Endothelial cell of umbilical vein (primary cell): ENCODE data around the gene VIT. TPM values are rescaled to one million over a fixed set of nuclear protein-coding genes. Genes with fewer than 3 reads are reported as not detected.

Experiments
- BruUV-seq: library from RNA; stranded (reverse); fragments of 400-500 nt; replicated peaks from 2 replicates; lab custom pipeline; 2021; lab: Mats Ljungman, UMichigan
- CTCF ChIA-PET: fragments of 300-600, 350-600 bp; sonication (Branson Sonifier 250); formaldehyde crosslinking; loops from one replicate; lab custom pipeline; 2021; ENCODE audit warnings: antibody characterized with exemption, inconsistent platforms; lab: Charles Lee
- POLR2A ChIA-PET: fragments of 300-600, 350-600 bp; sonication (Branson Sonifier 250); formaldehyde crosslinking; loops from one replicate; lab custom pipeline; 2021; ENCODE audit warnings: antibody characterized with exemption, inconsistent platforms; lab: Charles Lee
- DNase-seq: peaks from one replicate; pipeline ENCODE4 v3.0.0-alpha.2; 2011; ENCODE audit warnings: low read depth, low spot score
- FAIRE-seq: peaks from 2 replicates; lab custom pipeline; 2011; peaks lifted over from hg19 to GRCh38; lab: Jason Lieb, UNC
- H2AFZ ChIP-seq: 2 replicates; pipeline ENCODE4 v1.6.0; 2012; ENCODE audit warnings: low read depth, low read length, control low read depth, inconsistent platforms
- H3K27ac ChIP-seq: 2 replicates; pipeline ENCODE4 v1.5.1; 2011; ENCODE audit warnings: low read depth, mild to moderate bottlenecking, control low read depth, low read length, moderate library complexity; ENCODE audit not compliant: insufficient read depth
- H3K27me3 ChIP-seq, 2 experiments: 2 replicates each; pipeline versions ENCODE4 v1.6.0 to v1.6.1; 2011; ENCODE audit warnings: low read length in 2 of 2, mixed read lengths in 1 of 2; ENCODE audit not compliant: control insufficient read depth in 2 of 2, insufficient read depth in 2 of 2
- H3K36me3 ChIP-seq, 2 experiments: 2 replicates in 1 of 2; 3 replicates in 1 of 2; pipeline ENCODE4 v1.5.1; 2011; ENCODE audit warnings: low read length in 2 of 2, mild to moderate bottlenecking in 1 of 2, moderate library complexity in 1 of 2; ENCODE audit not compliant: control insufficient read depth in 2 of 2, insufficient read depth in 2 of 2; ENCODE audit errors: extremely low read depth in 1 of 2
- H3K4me1 ChIP-seq: 3 replicates; pipeline ENCODE4 v1.5.1; 2011; ENCODE audit warnings: mild to moderate bottlenecking, low read length; ENCODE audit not compliant: control insufficient read depth, insufficient read depth; ENCODE audit errors: extremely low read depth
- H3K4me2 ChIP-seq: 2 replicates; pipeline ENCODE4 v1.6.1; 2011; ENCODE audit warnings: low read length, control low read depth, mixed read lengths; ENCODE audit not compliant: insufficient read depth
- H3K4me3 ChIP-seq, 3 experiments: fragments of 200-600 bp in 1 of 3; sonication (generic), shearing (Covaris generic) in 1 of 3; replicated peaks in 1 of 3; 2 replicates each; pipeline ENCODE4 v1.5.1; 2011 to 2016; ENCODE audit warnings: control low read depth in 3 of 3, low read length in 3 of 3, mild to moderate bottlenecking in 2 of 3, inconsistent platforms in 1 of 3, low read depth in 1 of 3, moderate library complexity in 1 of 3; ENCODE audit not compliant: insufficient read depth in 1 of 3
- H3K79me2 ChIP-seq: 2 replicates; pipeline ENCODE4 v1.6.0; 2012; ENCODE audit warnings: low read length, inconsistent platforms; ENCODE audit not compliant: control insufficient read depth, insufficient read depth
- H3K9ac ChIP-seq: replicated peaks from 2 replicates; pipeline ENCODE3; 2011; ENCODE audit warnings: low read length, control low read depth; ENCODE audit not compliant: insufficient read depth; ENCODE audit errors: extremely low read depth
- H3K9me1 ChIP-seq: replicated peaks from 3 replicates; pipeline ENCODE4 v1.6.0; 2011; ENCODE audit warnings: mild to moderate bottlenecking, low read length; ENCODE audit not compliant: control insufficient read depth, insufficient read depth; ENCODE audit errors: extremely low read depth
- H3K9me3 ChIP-seq: replicated peaks from 2 replicates; pipeline ENCODE4 v1.5.1; 2012; ENCODE audit warnings: low read length, inconsistent platforms; ENCODE audit not compliant: control insufficient read depth, insufficient read depth
- H4K20me1 ChIP-seq: replicated peaks from 2 replicates; pipeline ENCODE3; 2011; ENCODE audit warnings: mild to moderate bottlenecking, low read length; ENCODE audit not compliant: control insufficient read depth, insufficient read depth; ENCODE audit errors: extremely low read depth
- EZH2 ChIP-seq: IDR thresholded peaks from 2 replicates; pipeline ENCODE4 v1.6.1; 2012; ENCODE audit warnings: borderline replicate concordance, low read depth, mild to moderate bottlenecking, moderate library complexity, low read length, inconsistent platforms; ENCODE audit not compliant: severe bottlenecking
- FOS ChIP-seq: IDR thresholded peaks from 2 replicates; pipeline ENCODE4 v1.6.1; 2011; ENCODE audit warnings: mild to moderate bottlenecking, low read length, moderate library complexity, borderline replicate concordance; ENCODE audit not compliant: insufficient read depth
- GATA2 ChIP-seq: IDR thresholded peaks from 2 replicates; pipeline ENCODE4 v1.7.0; 2011; ENCODE audit warnings: low read depth, mild to moderate bottlenecking, moderate library complexity, mixed read lengths, low read length; ENCODE audit not compliant: insufficient read length, insufficient read depth
- JUN ChIP-seq: IDR thresholded peaks from 2 replicates; pipeline ENCODE4 v1.6.1; 2011; ENCODE audit warnings: borderline replicate concordance, low read depth; ENCODE audit not compliant: insufficient read length, insufficient read depth
- MYC ChIP-seq: IDR thresholded peaks from one replicate; pipeline ENCODE4 v1.6.1; 2011; ENCODE audit warnings: mild to moderate bottlenecking, low read depth, low read length
- POLR2A ChIP-seq: IDR thresholded peaks from 2 replicates; pipeline ENCODE4 v1.6.1; 2012; ENCODE audit warnings: low read depth, mild to moderate bottlenecking, control low read depth, low read length
- POLR2AphosphoS5 ChIP-seq: IDR thresholded peaks from 2 replicates; pipeline ENCODE4 v1.6.1; 2012; ENCODE audit warnings: low read depth, mild to moderate bottlenecking, control low read depth, low read length, moderate library complexity; ENCODE audit not compliant: insufficient read depth
- dilution Hi-C: fragments of 300-500 bp; cut with MboI; formaldehyde crosslinking; loops from one replicate; pipeline ENCODE4 v1.15.0; 2019; ENCODE audit warnings: low sequenced_read_pairs; ENCODE audit not compliant: extremely low pct_ligation_motif_present
- intact Hi-C: fragments of 100-400 bp; cut with micrococcal nuclease; formaldehyde crosslinking; loops from one replicate; pipeline ENCODE4 v1.10.0; 2022
- polyA plus RNA-seq, 4 experiments: library from polyadenylated mRNA; depleted of rRNA in 3 of 4; stranded (reverse) in 3 of 4; unstranded in 1 of 4; fragments of >200 nt; gene quantifications; 2 replicates each; pipeline versions ENCODE4 v1.2.1 to v1.2.3, GENCODE V29; 2011 to 2012; ENCODE audit warnings: missing spikeins in 1 of 4
- total RNA-seq: library from RNA; stranded (reverse); gene quantifications from 2 replicates; pipeline ENCODE4 v1.2.3, GENCODE V29; 2021
- TF ChIP-seq, protein P1 (sequence below), 2 donors: IDR thresholded peaks; 1 replicate in 1 of 2; 2 replicates in 1 of 2; pipeline ENCODE4 v1.5.1; 2011; ENCODE audit warnings: low read length in 2 of 2, mild to moderate bottlenecking in 2 of 2, moderate library complexity in 2 of 2, control low read depth in 1 of 2, inconsistent platforms in 1 of 2, low read depth in 1 of 2; ENCODE audit not compliant: insufficient read depth in 1 of 2; ENCODE audit errors: extremely low read depth in 1 of 2
- TF ChIP-seq, protein P2 (sequence below): IDR thresholded peaks from 2 replicates; pipeline ENCODE4 v1.6.1; 2011; ENCODE audit not compliant: insufficient read depth, insufficient read length

VIT gene
- total and polyA plus RNA-seq, 2 donors (not counting 3 experiments of a cell fraction or from before 2014, with no cell fraction given): 0.54 to 0.88 TPM

DNA sequence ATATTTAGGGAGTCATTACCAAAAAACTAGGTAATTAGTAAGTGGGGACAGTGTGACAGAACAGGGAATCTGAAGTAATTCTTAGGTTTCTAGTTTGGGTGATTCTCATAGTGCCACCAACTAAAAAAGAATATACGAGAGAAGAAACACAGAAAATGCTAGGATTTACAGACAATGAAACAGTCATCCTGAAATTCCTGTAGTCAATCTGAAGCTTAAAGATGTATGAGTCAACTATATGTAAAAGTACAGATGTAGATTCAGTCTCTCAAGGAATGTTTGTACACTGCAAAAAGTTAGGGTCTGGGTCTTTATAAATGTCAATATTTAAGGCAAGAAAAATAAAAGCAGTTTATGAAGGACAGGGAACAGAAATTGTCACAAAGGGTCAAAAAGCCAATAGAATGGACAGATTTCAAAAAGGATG is 162.9 kb downstream of the VIT start:
- CTCF ChIA-PET: no interaction called here
- intact Hi-C loops: no loop called here
- FAIRE-seq: peak; percentile 52

More for the DNA sequence above, 162.9 kb downstream of the VIT start:
- TF ChIP-seq, protein P1, sequence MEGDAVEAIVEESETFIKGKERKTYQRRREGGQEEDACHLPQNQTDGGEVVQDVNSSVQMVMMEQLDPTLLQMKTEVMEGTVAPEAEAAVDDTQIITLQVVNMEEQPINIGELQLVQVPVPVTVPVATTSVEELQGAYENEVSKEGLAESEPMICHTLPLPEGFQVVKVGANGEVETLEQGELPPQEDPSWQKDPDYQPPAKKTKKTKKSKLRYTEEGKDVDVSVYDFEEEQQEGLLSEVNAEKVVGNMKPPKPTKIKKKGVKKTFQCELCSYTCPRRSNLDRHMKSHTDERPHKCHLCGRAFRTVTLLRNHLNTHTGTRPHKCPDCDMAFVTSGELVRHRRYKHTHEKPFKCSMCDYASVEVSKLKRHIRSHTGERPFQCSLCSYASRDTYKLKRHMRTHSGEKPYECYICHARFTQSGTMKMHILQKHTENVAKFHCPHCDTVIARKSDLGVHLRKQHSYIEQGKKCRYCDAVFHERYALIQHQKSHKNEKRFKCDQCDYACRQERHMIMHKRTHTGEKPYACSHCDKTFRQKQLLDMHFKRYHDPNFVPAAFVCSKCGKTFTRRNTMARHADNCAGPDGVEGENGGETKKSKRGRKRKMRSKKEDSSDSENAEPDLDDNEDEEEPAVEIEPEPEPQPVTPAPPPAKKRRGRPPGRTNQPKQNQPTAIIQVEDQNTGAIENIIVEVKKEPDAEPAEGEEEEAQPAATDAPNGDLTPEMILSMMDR (IDR thresholded peaks at IDR 0.05; ENCODE audit: extremely low read depth in 1 of 2, insufficient read depth in 1 of 2, low read depth in 1 of 2, low read length in 2 of 2): no peak
- TF ChIP-seq JUN: no peak
- TF ChIP-seq, protein P2, sequence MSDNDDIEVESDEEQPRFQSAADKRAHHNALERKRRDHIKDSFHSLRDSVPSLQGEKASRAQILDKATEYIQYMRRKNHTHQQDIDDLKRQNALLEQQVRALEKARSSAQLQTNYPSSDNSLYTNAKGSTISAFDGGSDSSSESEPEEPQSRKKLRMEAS: no peak
- TF ChIP-seq POLR2A: no peak
- no peak for TF ChIP-seq EZH2
- TF ChIP-seq FOS: no peak
- TF ChIP-seq GATA2: no peak
- no peak for TF ChIP-seq MYC
- TF ChIP-seq POLR2AphosphoS5: no peak
- Histone ChIP-seq H3K9me3 (no peaks in the 10 kb centered on the region), H3K79me2 (no peaks in the 10 kb centered on the region), H3K27me3 (no peaks in the 10 kb centered on the region), H3K36me3 (peaks cover 0 to 5% of the 10 kb centered on the region in 2 experiments), H4K20me1 (peaks cover 2% of the 10 kb centered on the region), H3K4me1 (no peaks in the 10 kb centered on the region), H2AFZ (no peak overlapping the region), H3K4me2 (no peak overlapping the region), H3K9ac (no peak overlapping the region), H3K4me3 (no peak overlapping the region), H3K9me1 (no peaks in the 10 kb centered on the region), H3K27ac (no peak overlapping the region)
- DNase-seq: no peak
- dilution Hi-C loops: no loop called here
- POLR2A ChIA-PET: no interaction called here
- no TSS peak for BruUV-seq
